Testis (tissue), 2 donors: Measurements from ENCODE around the gene TBKBP1.

Source experiments
- POLR2A ChIP-seq: fragments of 450-650 bp; IDR thresholded peaks from one replicate; pipeline ENCODE4 v1.6.1; 2017; ENCODE audit warnings: antibody characterized with exemption, mild to moderate bottlenecking, moderate library complexity
- TF ChIP-seq, protein P1 (sequence below), 3 experiments: fragments of 450-650 bp in 2 of 3; fragments of 200-600 bp in 1 of 3; sonication (generic) in 1 of 3; IDR thresholded peaks; one replicate each; pipeline ENCODE4 v1.5.1; 2016 to 2019; ENCODE audit warnings: antibody characterized with exemption in 3 of 3, mild to moderate bottlenecking in 2 of 3, moderate library complexity in 1 of 3

- TF ChIP-seq, protein P1, sequence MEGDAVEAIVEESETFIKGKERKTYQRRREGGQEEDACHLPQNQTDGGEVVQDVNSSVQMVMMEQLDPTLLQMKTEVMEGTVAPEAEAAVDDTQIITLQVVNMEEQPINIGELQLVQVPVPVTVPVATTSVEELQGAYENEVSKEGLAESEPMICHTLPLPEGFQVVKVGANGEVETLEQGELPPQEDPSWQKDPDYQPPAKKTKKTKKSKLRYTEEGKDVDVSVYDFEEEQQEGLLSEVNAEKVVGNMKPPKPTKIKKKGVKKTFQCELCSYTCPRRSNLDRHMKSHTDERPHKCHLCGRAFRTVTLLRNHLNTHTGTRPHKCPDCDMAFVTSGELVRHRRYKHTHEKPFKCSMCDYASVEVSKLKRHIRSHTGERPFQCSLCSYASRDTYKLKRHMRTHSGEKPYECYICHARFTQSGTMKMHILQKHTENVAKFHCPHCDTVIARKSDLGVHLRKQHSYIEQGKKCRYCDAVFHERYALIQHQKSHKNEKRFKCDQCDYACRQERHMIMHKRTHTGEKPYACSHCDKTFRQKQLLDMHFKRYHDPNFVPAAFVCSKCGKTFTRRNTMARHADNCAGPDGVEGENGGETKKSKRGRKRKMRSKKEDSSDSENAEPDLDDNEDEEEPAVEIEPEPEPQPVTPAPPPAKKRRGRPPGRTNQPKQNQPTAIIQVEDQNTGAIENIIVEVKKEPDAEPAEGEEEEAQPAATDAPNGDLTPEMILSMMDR (IDR thresholded peaks at IDR 0.05) = no peak
- no peak for TF ChIP-seq POLR2A
Observed at GRCh38 chr17:47741109-47741792, 47.3 kb downstream of the TBKBP1 start.
